HG03520 (cell line): Measurements from ENCODE around the gene ARHGAP21.
A peak's percentile ranks its signal among the peaks of the same experiment; 100 is the strongest.
"Not testable (repeated sequence)": the region's sequence is repeated elsewhere in the genome, so short reads cannot be mapped to it uniquely, and the experiment has no call there.

Experiments used
- ATAC-seq: cut with Tn5 transposase; IDR thresholded peaks from one replicate; pipeline ENCODE4 v1.9.1; 2021; ENCODE audit warnings: mild to moderate bottlenecking, moderate library complexity; ENCODE audit not compliant: unreplicated experiment

Gene ARHGAP21

GRCh38 chr10:24690961-24691512, 32.6 kb downstream of the ARHGAP21 start:
- no peak for ATAC-seq

- ATAC-seq = no peak
Observed at GRCh38 chr10:24685958-24686540, 37.6 kb downstream of the ARHGAP21 start.

- no peak for ATAC-seq
Observed at GRCh38 chr10:24683554-24683953, 40.1 kb downstream of the ARHGAP21 start.

- ATAC-seq = no peak
Observed at GRCh38 chr10:24681572-24682088, 42.1 kb downstream of the ARHGAP21 start.

GRCh38 chr10:24680647-24681524, 42.8 kb downstream of the ARHGAP21 start:
- no peak for ATAC-seq

- ATAC-seq = no peak
Observed at GRCh38 chr10:24678757-24679156, 44.9 kb downstream of the ARHGAP21 start.

GRCh38 chr10:24674892-24675632, 48.6 kb downstream of the ARHGAP21 start:
- peak; percentile 49 for ATAC-seq

- ATAC-seq = no peak
Observed at GRCh38 chr10:24670964-24671670, 52.6 kb downstream of the ARHGAP21 start.

GRCh38 chr10:24669285-24669852, 54.3 kb downstream of the ARHGAP21 start:
- ATAC-seq = no peak

- ATAC-seq = no peak
Observed at GRCh38 chr10:24668247-24668646, 55.4 kb downstream of the ARHGAP21 start.

GRCh38 chr10:24664991-24665390, 58.7 kb downstream of the ARHGAP21 start:
- ATAC-seq = no peak

- ATAC-seq = no peak
Observed at GRCh38 chr10:24661376-24661775, 62.3 kb downstream of the ARHGAP21 start.

GRCh38 chr10:24658319-24658718, 65.4 kb downstream of the ARHGAP21 start:
- not testable (repeated sequence) for ATAC-seq

GRCh38 chr10:24656326-24656725, 67.4 kb downstream of the ARHGAP21 start:
- ATAC-seq = not testable (repeated sequence)

- peak; percentile 88 for ATAC-seq
Observed at GRCh38 chr10:24652381-24652957, 71.2 kb downstream of the ARHGAP21 start.

GRCh38 chr10:24651923-24652322, 71.8 kb downstream of the ARHGAP21 start:
- no peak for ATAC-seq

- no peak for ATAC-seq
Observed at GRCh38 chr10:24650669-24651391, 72.9 kb downstream of the ARHGAP21 start.

GRCh38 chr10:24645784-24646183, 77.9 kb downstream of the ARHGAP21 start:
- no peak for ATAC-seq

GRCh38 chr10:24645022-24645421, 78.7 kb downstream of the ARHGAP21 start:
- ATAC-seq = no peak
